Measurements from ENCODE around the gene CMSS1.

The CMSS1 gene

GRCh38 chr3:99817437-99818240 is at the start of gene CMSS1:
Gene CMSS1, plus strand, starts transcription at chr3:99817862.
- peak; percentile 96 for DNase-seq

- no peak for DNase-seq
Measured at GRCh38 chr3:99768126-99768525, 49.5 kb upstream of the CMSS1 start.

- no peak for DNase-seq
Measured at GRCh38 chr3:99768808-99769501, 48.7 kb upstream of the CMSS1 start.

- no peak for DNase-seq
Measured at GRCh38 chr3:99772171-99772570, 45.5 kb upstream of the CMSS1 start.

- no peak for DNase-seq
Measured at GRCh38 chr3:99772671-99773070, 45.0 kb upstream of the CMSS1 start.

- no peak for DNase-seq
Measured at GRCh38 chr3:99774467-99774866, 43.2 kb upstream of the CMSS1 start.

GRCh38 chr3:99776516-99777209 is 41.0 kb upstream of the CMSS1 start:
- DNase-seq: no peak

GRCh38 chr3:99777210-99777549 is 40.5 kb upstream of the CMSS1 start:
- DNase-seq: no peak

- no peak for DNase-seq
Measured at GRCh38 chr3:99777708-99778107, 40.0 kb upstream of the CMSS1 start.

GRCh38 chr3:99780749-99781148 is 36.9 kb upstream of the CMSS1 start:
- no peak for DNase-seq

- no peak for DNase-seq
Measured at GRCh38 chr3:99781761-99782160, 35.9 kb upstream of the CMSS1 start.

- DNase-seq: no peak
Measured at GRCh38 chr3:99783011-99783573, 34.6 kb upstream of the CMSS1 start.

- no peak for DNase-seq
Measured at GRCh38 chr3:99789011-99789721, 28.5 kb upstream of the CMSS1 start.

- no peak for DNase-seq
Measured at GRCh38 chr3:99794485-99794884, 23.2 kb upstream of the CMSS1 start.

GRCh38 chr3:99795573-99795972 is 22.1 kb upstream of the CMSS1 start:
- no peak for DNase-seq

- no peak for DNase-seq
Measured at GRCh38 chr3:99799422-99799821, 18.2 kb upstream of the CMSS1 start.

- no peak for DNase-seq
Measured at GRCh38 chr3:99803297-99803696, 14.4 kb upstream of the CMSS1 start.

GRCh38 chr3:99805160-99805559 is 12.5 kb upstream of the CMSS1 start:
- no peak for DNase-seq

- peak; percentile 46 for DNase-seq
Measured at GRCh38 chr3:99808163-99808794, 9.4 kb upstream of the CMSS1 start.

GRCh38 chr3:99809565-99809964 is 8.1 kb upstream of the CMSS1 start:
- no peak for DNase-seq

GRCh38 chr3:99810403-99810802 is 7.3 kb upstream of the CMSS1 start:
- no peak for DNase-seq

GRCh38 chr3:99817047-99817436 is 620 bp upstream of the CMSS1 start:
- DNase-seq: no peak

- no peak for DNase-seq
Measured at GRCh38 chr3:99818818-99819217, 1.2 kb downstream of the CMSS1 start.
